PC-3 (cell line): Measurements from ENCODE around the gene NAPB. TPM values are rescaled to one million over a fixed set of nuclear protein-coding genes. Genes with fewer than 3 reads are reported as not detected.

Experiments used
- ATAC-seq: fragments of 200-7000 bp; cut with Tn5 transposase; 2 replicates; pipeline ENCODE4 v1.9.1; 2020; ENCODE audit warnings: mild to moderate bottlenecking, moderate library complexity
- BruUV-seq: library from RNA; stranded (reverse); fragments of 400-500 nt; replicated peaks from 2 replicates; lab custom pipeline; 2021; lab: Mats Ljungman, UMichigan
- CTCF ChIA-PET: fragments of 300-600 bp; sonication (Branson Sonifier 250); formaldehyde crosslinking; loops from one replicate; lab custom pipeline; 2022; ENCODE audit warnings: antibody characterized with exemption; lab: Charles Lee
- POLR2A ChIA-PET: fragments of 300-600 bp; sonication (Branson Sonifier 250); formaldehyde crosslinking; loops from one replicate; lab custom pipeline; 2022; ENCODE audit warnings: antibody characterized with exemption; ENCODE audit not compliant: unreplicated experiment; lab: Charles Lee
- DNase-seq: peaks from one replicate; pipeline ENCODE4 v3.0.0-alpha.2; 2015
- H2AFZ ChIP-seq: fragments of 300-600 bp; sonication (generic); 2 replicates; pipeline ENCODE4 v1.6.0; 2016; ENCODE audit warnings: antibody characterized with exemption, low read length
- H3F3A ChIP-seq: fragments of 300-600 bp; sonication (generic); one replicate; pipeline ENCODE4 v1.6.0; 2017; ENCODE audit warnings: antibody characterized with exemption, low read length, control low read depth, mild to moderate bottlenecking; ENCODE audit not compliant: unreplicated experiment
- H3K27ac ChIP-seq: fragments of 300-600 bp; sonication (generic); 2 replicates; pipeline ENCODE4 v1.5.1; 2016; ENCODE audit warnings: mild to moderate bottlenecking, low read length
- H3K27me3 ChIP-seq: fragments of 300-600 bp; sonication (generic); 2 replicates; pipeline ENCODE4 v1.6.1; 2016; ENCODE audit warnings: low read length, mixed read lengths
- H3K36me3 ChIP-seq: fragments of 300-600 bp; sonication (generic); 2 replicates; pipeline ENCODE4 v1.6.1; 2016; ENCODE audit warnings: low read depth, mixed run types, low read length, mixed read lengths
- H3K4me1 ChIP-seq: fragments of 300-600 bp; sonication (generic); 2 replicates; pipeline ENCODE4 v1.5.1; 2016; ENCODE audit warnings: low read length; ENCODE audit not compliant: insufficient read depth
- H3K4me2 ChIP-seq: fragments of 300-600 bp; sonication (generic); 2 replicates; pipeline ENCODE4 v1.6.0; 2016; ENCODE audit warnings: low read length
- H3K4me3 ChIP-seq: fragments of 300-600 bp; sonication (generic); 2 replicates; pipeline ENCODE4 v1.5.1; 2016; ENCODE audit warnings: mild to moderate bottlenecking, low read length, mixed read lengths
- H3K79me2 ChIP-seq: fragments of 300-600 bp; sonication (generic); 2 replicates; pipeline ENCODE4 v1.6.1; 2017; ENCODE audit warnings: low read length, mixed read lengths
- H3K9ac ChIP-seq: fragments of 300-600 bp; sonication (generic); 2 replicates; pipeline ENCODE4 v1.6.0; 2016; ENCODE audit warnings: mild to moderate bottlenecking, low read length
- H3K9me2 ChIP-seq: fragments of 300-600 bp; sonication (generic); replicated peaks from 2 replicates; pipeline ENCODE4 v1.6.1; 2016; ENCODE audit warnings: mixed run types, low read length, mixed read lengths
- H3K9me3 ChIP-seq: fragments of 300-600 bp; sonication (generic); 2 replicates; pipeline ENCODE4 v1.6.1; 2016; ENCODE audit warnings: low read length, mixed read lengths
- H4K20me1 ChIP-seq: fragments of 300-600 bp; sonication (generic); 2 replicates; pipeline ENCODE4 v1.6.1; 2016; ENCODE audit warnings: low read length, mixed read lengths
- EZH2 ChIP-seq: fragments of 300-600 bp; sonication (generic); IDR thresholded peaks from one replicate; pipeline ENCODE4 v1.6.1; 2017; ENCODE audit warnings: antibody characterized with exemption, mild to moderate bottlenecking, low read length; ENCODE audit not compliant: unreplicated experiment
- EZH2phosphoT487 ChIP-seq: fragments of 300-600 bp; sonication (generic); IDR thresholded peaks from 2 replicates; pipeline ENCODE4 v1.6.1; 2018; ENCODE audit warnings: mild to moderate bottlenecking, antibody characterized with exemption, low read length, borderline replicate concordance
- intact Hi-C: fragments of 100-400 bp; cut with micrococcal nuclease; formaldehyde crosslinking; loops from 2 replicates; pipeline ENCODE4 v1.9.0; 2023
- total RNA-seq: library from RNA; depleted of rRNA; stranded (reverse); fragments of >200 nt; gene quantifications from 2 replicates; pipeline ENCODE4 v1.2.3, GENCODE V29; 2014
- TF ChIP-seq, protein P1 (sequence below): fragments of 300-600 bp; sonication (generic); conservative IDR thresholded peaks from 2 replicates; pipeline ENCODE4 v1.5.1; 2017; ENCODE audit warnings: antibody characterized with exemption, low read depth, mild to moderate bottlenecking, low read length

NAPB gene
- total RNA-seq, 1 experiment from 2014 or later, result 7.8 TPM

DNA sequence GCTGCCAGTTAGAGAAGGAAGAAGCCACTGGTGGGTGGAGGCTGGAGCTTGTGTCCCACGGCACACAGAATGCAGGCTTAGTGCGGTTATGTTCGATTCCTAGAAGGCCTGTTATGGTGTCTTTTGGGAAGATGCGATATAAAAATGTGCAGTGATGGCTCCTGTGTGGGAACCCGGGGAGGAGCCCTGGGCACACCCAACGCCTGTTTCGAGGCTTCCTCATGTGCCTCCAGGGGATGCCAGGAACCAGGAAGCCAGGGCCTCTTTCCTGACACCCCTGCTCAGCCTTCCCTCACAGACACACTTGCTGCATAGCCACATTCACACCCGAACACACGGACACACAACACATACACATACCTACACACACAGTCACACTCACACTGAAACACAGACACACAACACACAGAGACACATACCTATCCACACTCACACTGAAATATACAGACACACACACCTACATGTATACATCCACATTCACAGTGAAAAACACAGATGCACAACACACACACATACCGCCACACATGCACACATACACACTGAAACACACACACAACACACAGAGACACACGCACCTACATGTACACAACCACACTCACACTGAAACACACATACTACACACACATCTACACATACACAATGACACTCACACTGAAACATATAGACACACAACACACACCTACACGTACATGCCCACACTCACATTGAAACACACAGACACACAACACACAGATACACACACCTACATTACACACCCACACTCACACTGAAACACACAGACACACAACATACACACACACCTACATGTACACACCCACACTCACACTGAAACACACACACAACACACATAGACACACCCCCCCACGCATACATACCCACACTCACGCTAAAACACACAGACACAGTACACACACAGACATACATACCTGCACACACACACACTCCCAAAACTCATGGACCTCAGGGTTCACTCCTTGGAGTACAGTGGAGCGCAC, 32.6 kb upstream of the NAPB start:
- no peak overlapping the region for H3K4me2 ChIP-seq
- CTCF ChIA-PET, result no interaction called here
- no peaks in the 10 kb centered on the region for H3K9me2 ChIP-seq
- H3K27ac ChIP-seq, result no peak overlapping the region
- no peak for ATAC-seq
- H3K9ac ChIP-seq, result no peak overlapping the region
- H4K20me1 ChIP-seq, result no peaks in the 10 kb centered on the region
- POLR2A ChIA-PET, result no interaction called here
- H3K4me3 ChIP-seq, result no peak overlapping the region
- no peaks in the 10 kb centered on the region for H3F3A ChIP-seq
- no peak for DNase-seq
- TF ChIP-seq EZH2, result no peak
- TF ChIP-seq, protein P1, sequence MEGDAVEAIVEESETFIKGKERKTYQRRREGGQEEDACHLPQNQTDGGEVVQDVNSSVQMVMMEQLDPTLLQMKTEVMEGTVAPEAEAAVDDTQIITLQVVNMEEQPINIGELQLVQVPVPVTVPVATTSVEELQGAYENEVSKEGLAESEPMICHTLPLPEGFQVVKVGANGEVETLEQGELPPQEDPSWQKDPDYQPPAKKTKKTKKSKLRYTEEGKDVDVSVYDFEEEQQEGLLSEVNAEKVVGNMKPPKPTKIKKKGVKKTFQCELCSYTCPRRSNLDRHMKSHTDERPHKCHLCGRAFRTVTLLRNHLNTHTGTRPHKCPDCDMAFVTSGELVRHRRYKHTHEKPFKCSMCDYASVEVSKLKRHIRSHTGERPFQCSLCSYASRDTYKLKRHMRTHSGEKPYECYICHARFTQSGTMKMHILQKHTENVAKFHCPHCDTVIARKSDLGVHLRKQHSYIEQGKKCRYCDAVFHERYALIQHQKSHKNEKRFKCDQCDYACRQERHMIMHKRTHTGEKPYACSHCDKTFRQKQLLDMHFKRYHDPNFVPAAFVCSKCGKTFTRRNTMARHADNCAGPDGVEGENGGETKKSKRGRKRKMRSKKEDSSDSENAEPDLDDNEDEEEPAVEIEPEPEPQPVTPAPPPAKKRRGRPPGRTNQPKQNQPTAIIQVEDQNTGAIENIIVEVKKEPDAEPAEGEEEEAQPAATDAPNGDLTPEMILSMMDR, result no peak
- no peak for TF ChIP-seq EZH2phosphoT487
- no peaks in the 10 kb centered on the region for H3K4me1 ChIP-seq
- H3K79me2 ChIP-seq, result no peaks in the 10 kb centered on the region
- intact Hi-C loops, result no loop called here
- BruUV-seq, result no TSS peak
- H3K36me3 ChIP-seq, result no peaks in the 10 kb centered on the region
- H3K9me3 ChIP-seq, result no peaks in the 10 kb centered on the region
- H3K27me3 ChIP-seq, result peaks cover 65% of the 10 kb centered on the region
- H2AFZ ChIP-seq, result no peak overlapping the region

DNA sequence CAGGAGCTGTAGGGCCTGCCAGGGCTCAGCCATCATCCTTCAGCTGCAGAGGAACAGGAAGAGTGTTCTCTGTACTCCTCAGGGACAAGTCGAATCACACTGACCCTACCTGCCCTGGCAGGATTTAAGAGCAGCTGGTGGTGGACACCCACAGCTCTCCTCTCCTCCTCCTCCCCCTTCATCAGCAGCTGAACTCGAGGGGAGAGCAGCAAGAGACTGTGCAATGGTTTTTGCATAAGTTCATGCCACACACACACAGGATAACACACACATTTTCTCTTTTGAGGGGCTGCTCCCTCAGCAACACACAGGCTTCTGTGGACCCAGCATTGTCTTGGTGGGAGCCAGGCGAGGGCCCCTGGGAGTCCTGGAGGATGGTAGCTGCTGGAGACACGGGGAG, 31.5 kb upstream of the NAPB start, which contains the start of gene CST11:
TSS of gene CST11 (minus strand) at position 101 of the 400 bp plus-strand sequence. CDS start at position 36, 65 bp downstream.
- H3K36me3 ChIP-seq, result no peaks in the 10 kb centered on the region
- intact Hi-C loops, result no loop called here
- H3K9ac ChIP-seq, result no peak within 1 kb of the TSS
- H3K27ac ChIP-seq, result no peak within 1 kb of the TSS
- no peaks in the 10 kb centered on the region for H3K9me3 ChIP-seq
- no peaks in the 10 kb centered on the region for H3F3A ChIP-seq
- no peaks in the 10 kb centered on the region for H3K9me2 ChIP-seq
- BruUV-seq, result no TSS peak
- TF ChIP-seq, protein P1, result no peak
- H3K4me3 ChIP-seq, result no peak within 1 kb of the TSS
- DNase-seq, result no peak
- no peaks in the 10 kb centered on the region for H3K79me2 ChIP-seq
- H2AFZ ChIP-seq, result no peak within 1 kb of the TSS
- H4K20me1 ChIP-seq, result no peaks in the 10 kb centered on the region
- POLR2A ChIA-PET, result no interaction called here
- peaks cover 56% of the 10 kb centered on the region for H3K27me3 ChIP-seq
- no peak for ATAC-seq
- CTCF ChIA-PET, result no interaction called here
- no peaks in the 10 kb centered on the region for H3K4me1 ChIP-seq
- no peak within 1 kb of the TSS for H3K4me2 ChIP-seq

DNA sequence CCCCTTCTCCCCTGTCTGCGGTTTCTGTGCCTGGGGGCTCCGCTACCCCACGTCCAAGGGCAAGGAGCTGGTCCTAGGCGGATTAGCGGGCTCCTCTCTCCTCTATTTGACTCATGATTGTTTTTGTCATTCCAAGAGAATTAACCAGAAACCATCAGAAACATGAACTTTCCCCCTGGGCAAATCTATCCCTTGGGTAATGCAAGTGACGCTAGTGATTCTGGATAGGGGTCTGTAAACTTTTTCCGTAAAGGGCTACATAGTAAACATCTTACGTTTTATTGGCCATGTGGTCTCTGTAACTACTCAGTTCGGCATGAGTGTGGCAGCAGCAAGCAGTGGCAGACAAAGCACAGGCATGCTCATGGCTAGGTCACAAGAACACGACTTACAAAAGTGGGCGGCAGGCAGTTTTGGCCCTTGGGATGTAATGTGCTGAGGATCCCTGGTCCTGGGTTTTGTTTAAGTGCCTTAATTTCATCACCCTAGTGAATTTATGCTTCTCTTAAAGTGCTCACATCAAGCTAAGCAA, 30.7 kb upstream of the NAPB start:
- no peaks in the 10 kb centered on the region for H3K9me2 ChIP-seq
- no peaks in the 10 kb centered on the region for H3K9me3 ChIP-seq
- no peak for ATAC-seq
- H3K4me3 ChIP-seq, result no peak overlapping the region
- H3K36me3 ChIP-seq, result no peaks in the 10 kb centered on the region
- ChIA-PET POLR2A (no interaction called here), CTCF (no interaction called here)
- H3K9ac ChIP-seq, result no peak overlapping the region
- no peaks in the 10 kb centered on the region for H3F3A ChIP-seq
- no peak for TF ChIP-seq EZH2
- no peaks in the 10 kb centered on the region for H4K20me1 ChIP-seq
- H3K27ac ChIP-seq, result no peak overlapping the region
- no TSS peak for BruUV-seq
- no peak for DNase-seq
- no peaks in the 10 kb centered on the region for H3K79me2 ChIP-seq
- H3K4me1 ChIP-seq, result no peaks in the 10 kb centered on the region
- H3K4me2 ChIP-seq, result no peak overlapping the region
- intact Hi-C loops, result no loop called here
- no peak overlapping the region for H2AFZ ChIP-seq
- H3K27me3 ChIP-seq, result peaks cover 51% of the 10 kb centered on the region
